HG02763 (cell line): ENCODE measurements around the gene SDCCAG8.
"Not testable (repeated sequence)": the region's sequence is repeated elsewhere in the genome, so short reads cannot be mapped to it uniquely, and the experiment has no call there.

Experiments
- ATAC-seq: cut with Tn5 transposase; IDR thresholded peaks from one replicate; pipeline ENCODE4 v1.9.1; 2021; ENCODE audit warnings: mild to moderate bottlenecking, moderate library complexity; ENCODE audit not compliant: unreplicated experiment

Gene SDCCAG8

DNA sequence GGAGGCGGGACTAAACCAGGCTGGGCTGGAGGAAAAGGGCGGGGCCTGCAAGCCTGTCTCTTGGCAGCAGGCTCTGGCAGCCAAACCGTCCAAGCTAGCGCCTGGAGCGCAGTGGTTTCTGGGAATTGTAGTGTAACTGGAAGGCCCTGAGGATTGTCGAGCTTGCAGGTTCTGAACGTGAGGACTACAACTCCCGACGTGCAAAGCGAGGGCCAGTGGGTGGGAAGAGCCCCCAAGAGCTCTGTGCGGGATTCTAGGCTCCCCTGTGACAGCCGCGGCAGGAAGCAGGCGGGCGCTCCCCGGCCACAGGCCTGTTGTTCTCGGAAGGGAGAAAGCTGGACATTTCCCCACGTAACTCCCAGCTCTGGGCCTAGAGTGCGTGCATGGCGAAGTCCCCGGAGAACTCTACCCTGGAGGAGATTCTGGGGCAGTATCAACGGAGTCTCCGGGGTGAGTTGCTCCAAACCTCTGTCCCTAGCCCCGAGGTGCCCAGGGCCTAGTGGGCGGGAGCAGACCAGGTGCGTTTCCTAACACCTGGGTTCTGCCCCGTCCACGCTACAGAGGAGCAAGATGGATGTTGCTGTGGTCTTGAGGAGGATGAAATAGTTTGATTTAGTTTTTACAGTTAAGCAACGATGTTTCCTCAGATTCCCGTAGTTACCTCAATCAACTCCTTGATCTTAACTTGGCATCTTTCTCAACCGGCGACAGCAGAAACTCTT lies at the start of gene SDCCAG8:
TSS of gene SDCCAG8 (plus strand) at position 251 of the 722 bp plus-strand sequence. CDS start at position 384, 133 bp downstream.
- ATAC-seq = peak; percentile 72

DNA sequence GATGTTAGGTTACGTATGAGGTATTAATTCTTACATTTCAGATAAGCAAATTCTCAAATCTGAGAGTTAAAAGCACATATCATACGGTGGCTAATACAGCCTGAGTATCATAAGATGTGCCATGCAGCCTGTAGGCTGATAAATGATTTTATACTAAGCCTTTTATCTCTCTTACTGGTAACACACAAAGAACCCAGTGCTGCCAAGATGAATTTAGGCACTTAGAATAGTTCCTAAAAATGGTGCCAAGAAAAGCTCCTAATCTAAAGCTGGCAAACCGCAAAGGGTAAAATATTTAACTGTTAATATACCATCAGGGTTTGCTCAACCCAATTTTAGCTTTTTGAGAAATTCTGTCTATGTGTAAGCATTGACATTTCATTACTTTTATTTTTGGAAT lies 43.9 kb upstream of the SDCCAG8 start:
- not testable (repeated sequence) for ATAC-seq

DNA sequence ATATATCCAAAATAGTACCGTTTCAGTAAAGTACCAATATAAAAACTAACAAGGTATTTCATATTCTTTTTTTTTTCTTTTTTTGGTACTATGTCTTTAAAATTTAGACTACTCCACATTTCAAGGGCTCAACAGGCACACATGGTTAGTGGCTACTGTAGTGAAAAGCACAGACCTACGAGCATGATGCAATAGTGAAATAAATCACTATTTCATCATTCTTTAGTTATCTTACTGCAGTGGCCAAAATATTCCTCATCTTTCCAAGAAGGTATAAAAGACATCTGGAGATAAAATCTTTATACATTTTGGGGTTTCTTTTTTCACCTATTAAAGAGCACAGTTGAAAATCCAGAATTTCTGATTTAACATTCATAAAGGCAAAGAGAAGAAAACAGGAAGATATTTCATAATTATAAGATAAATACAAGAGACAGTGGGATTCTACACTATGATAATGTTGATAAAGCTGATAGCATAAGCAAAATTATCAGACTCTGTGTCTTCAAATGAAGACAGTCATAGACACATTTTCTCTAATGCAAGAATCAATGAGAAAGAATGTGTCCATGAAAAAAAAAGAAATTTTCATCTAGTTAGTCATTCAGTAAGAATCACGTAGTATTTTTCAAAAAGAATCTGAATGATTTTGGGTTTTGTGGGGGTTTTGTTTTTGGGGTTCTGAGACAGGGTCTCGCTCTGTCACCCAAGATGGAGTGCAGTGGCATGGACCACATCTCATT lies 42.6 kb upstream of the SDCCAG8 start:
- no peak for ATAC-seq

DNA sequence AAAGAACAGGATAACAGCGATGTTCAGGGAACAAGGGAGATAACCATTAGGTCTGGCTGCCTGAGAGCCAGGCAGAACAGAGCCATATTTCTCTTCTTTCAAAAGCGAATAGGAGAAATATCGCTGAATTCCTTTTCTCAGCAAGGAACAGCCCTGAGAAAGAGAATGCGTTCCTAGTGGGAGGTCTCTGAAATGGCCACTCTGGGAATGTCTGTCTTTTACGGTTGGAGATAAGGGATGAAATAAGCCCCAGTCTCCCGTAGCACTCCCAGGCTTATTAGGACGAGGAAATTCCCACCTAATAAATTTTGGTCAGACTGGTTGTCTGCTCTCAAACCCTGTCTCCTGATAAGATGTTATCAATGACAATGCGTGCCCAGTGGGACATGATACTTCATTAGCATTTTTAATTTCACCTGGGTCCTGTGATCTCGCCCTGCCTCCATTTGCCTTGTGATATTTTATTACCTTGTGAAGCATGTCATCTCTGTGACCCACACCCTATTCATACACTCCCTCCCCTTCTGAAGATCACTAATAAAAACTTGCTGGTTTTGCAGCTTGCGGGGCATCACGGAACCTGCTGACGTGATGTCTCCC lies 40.5 kb upstream of the SDCCAG8 start:
- ATAC-seq = not testable (repeated sequence)

DNA sequence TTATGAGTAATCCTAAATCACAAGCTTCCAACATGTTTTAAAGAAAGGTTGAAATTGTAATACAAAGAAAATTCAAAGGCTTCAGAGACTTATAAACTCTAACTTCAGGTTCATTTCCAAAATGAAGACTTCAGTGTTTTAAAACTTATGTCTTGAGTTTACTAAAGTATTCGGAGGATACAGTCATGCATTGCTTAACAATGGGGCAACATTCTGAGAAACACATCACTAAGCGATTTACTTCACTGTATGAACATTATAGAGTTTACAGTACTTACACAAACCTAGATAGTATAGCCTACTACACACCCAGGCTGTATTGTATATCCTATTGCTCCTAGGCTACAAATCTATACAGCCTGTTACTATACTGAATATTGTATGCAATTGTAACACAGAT lies 39.1 kb upstream of the SDCCAG8 start:
- no peak for ATAC-seq

DNA sequence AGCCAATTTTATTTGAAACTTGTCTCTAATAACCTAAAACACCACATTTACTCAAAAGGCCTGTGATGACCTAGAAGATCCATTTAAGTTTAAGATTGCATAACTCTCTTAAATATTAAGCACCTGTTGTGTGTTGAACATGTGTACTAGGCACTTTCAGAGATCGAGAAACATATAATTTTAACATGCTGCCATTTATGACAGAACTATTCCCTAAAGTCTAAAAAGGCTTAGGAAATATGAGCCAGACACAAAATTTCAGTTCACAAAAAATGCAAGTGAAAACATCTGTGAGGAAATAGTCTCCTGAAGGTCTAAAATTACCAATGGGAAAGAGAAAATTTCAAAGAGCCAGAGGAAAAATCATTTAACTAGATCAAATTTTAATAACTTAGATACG lies 38.5 kb upstream of the SDCCAG8 start:
- ATAC-seq = no peak

DNA sequence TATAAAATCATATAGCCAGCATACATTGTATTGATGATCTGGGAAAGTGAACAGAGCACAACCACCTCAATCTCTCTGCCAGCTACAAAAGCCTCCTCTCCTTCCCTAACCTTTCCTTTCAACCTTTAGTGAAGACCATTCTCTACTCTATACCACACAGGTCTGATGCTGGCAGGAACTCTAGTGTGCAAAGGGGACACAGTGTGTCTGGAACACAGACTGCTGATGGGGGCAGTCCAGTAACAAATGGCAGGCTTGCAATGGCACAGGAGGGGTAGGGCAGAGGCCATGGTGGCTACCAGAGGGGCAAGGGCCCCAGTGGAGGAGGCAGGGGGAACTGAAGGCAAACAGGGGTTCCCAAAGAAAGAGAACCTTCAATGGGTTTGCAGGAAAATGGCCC lies 37.8 kb upstream of the SDCCAG8 start:
- no peak for ATAC-seq

DNA sequence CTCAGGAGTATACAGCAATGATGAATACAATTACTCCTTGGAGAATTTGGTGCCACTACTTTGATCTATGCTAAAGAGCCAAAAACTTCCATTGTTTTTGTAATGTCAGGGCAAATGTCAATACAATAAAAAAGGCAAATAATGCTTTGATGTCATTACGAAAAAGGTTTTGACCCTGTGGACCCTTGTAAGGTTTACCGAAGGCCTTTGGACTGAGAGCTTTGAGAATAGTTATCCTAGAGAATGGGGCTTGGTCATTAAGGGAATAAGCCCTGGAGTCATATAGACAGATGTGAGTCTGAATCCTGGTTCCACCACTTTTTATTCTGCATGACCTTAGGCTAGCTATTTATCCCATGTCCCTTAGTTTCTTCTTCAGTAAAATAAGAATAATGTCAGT lies 28.2 kb upstream of the SDCCAG8 start:
- ATAC-seq = no peak

DNA sequence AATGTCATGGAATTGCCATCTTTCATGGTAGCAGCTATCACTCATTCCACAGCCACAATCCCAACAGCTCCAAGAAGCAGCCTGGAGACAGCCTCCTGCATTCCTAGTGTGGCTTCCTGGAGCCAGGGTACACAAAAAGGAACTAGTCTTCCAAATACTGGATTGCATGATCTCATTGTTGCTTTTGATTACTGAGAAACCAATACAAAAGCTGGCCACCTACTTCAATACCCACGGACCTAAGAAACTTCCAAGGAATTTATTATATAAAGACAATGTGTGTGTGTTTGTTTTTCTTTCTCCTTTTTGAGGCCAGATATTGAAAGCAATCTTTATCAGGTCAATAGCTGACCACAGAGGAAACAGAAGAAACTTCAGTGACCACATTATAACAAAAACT lies 26.3 kb upstream of the SDCCAG8 start:
- no peak for ATAC-seq

DNA sequence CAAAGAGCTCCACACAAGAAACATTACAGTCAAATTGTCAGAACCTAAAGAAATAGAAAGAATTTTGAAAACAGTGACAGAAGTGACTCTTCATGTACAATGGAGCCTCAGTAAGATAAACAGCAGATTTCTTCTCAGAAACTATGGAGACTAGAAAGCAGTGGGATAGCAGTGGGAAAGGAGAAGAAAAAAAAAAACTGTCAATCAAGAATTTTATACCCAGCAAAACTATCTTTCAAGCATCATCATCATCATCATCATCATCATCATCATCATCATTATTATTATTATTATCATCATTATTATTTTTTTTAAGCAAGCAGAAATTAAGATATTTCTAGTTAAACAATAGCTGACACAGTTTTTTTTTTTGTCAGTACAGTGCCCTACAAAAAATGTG lies 24.9 kb upstream of the SDCCAG8 start:
- ATAC-seq = no peak

DNA sequence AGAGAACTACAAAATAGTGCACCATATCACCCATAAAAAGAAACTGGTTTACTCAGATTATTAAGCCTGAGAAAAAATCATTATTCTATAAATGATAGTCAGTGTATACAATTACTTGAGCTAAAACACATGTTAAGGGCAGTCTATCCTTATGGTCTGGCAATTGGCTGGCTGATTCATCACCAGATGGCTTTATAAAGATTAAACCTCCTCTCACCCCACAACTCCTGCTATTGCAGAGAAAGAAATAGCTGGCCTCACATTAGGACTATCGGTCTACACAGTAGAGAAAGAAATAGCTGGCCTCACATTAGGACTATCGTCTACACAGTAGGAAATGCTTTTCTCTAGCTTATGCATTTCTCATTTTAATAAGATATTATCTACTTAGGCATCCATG lies 21.9 kb upstream of the SDCCAG8 start:
- ATAC-seq = no peak

DNA sequence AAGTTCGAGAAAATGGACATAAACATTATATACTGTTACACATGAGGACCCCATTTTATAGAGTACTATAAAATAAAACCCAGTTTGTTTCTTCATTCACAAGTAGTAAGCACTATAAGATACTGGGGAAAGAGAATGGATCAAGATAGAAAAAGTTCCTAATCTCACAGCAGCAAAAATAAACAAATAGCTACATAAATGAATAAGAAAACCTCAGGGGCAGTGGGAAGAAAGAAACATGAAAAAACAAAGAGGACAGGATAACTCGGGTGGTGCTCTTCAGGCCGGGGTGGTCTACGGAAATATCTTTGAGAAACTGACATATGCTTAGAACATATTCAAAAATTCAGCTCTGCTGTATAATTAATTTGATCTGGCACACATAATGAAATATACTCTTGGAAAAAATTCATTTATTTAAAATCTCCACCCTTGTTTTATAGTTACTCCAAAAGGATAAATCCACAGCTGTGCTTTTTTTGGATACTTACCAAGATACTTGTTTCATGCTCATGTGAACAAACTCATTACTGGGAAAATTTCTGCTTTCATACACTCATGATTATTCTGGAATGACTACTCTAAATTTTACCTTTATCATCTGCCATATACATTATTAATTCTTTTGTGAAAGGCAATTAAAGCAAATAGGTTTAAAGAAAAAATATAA lies 20.7 kb upstream of the SDCCAG8 start:
- no peak for ATAC-seq

DNA sequence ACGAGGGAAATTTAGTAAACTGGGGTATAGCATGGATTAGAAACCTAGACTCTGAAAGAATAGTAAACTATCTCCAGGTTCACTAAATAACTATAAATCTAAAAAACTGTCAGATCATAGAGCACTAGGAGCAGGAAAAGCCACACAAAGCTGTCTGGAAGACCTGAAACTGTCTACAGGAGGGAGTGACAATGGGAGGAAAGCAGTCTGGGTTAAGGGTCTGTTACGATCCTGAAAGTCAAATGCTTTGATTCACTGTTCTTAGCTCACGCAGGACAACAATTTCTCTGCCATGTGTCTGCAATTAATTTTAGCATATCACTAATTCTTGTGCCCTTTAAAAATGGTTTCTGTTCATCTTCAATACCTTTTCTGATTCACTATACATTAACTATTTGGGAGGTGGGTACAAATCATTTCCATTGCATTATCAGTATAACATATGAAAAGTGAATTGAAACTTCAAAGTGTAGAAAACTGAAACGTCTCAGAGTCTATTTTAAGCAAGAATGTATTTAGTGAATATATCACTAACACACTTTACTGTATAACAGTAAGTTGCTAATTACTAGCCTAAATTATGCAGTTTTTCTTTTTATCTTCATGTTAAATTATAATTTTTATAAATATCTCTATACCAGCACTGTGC lies 19.1 kb upstream of the SDCCAG8 start:
- no peak for ATAC-seq

DNA sequence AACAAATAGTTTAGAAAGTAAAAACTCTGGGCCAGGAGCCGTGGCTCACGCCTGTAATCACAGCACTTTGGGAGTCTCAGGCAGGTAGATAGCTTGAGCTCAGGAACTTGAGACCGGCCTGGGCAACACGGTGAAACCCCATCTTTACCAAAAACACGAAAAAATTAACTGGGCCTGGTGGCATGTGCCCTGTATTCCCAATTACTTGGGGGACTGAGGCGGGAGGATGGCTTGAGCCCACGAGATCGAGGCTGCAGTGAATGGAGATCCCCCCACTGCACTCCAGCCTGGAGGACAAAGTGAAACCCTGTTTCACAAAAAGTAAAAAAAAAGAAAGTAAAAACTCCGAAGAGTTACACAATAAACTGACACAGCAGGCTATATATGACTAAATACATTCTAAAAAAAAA lies 11.4 kb upstream of the SDCCAG8 start:
- no peak for ATAC-seq

DNA sequence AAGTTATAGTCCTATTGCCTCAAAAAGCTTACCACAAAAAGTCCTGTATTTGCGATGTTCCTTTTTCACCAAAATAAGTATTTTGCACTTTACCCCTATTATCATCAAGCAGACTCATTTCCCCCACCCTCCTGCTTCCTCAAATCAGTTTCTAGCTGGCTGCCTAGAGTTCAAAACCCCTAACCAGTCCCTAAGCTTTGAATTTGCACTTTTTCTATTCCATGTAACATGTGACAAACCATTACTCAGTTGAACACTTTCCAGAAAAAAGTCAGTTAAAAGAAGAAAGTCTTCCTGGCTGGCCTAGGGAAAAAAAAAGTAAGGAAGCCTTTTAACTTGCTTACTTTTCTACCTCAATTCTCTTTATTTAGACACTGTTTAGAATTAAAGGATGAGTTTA lies 8.9 kb upstream of the SDCCAG8 start:
- no peak for ATAC-seq

DNA sequence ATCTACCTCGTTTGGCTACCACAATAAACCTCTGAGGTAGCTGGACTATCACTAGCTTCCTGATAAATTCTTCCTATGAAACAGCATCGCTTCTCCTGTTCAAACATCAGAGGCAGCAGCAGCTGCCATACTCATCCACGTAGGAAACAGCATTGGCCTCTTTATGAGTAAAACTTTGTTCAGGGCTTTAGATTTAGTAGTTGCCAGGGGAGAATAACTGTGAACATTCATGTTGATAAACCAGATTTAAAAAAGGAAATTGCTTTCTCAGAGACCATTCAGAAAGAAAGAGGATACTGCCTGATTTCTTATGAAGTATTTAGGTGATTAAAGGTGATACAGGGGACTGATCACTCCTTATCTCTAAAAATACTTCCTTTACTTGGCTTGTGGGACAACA lies 7.9 kb upstream of the SDCCAG8 start:
- no peak for ATAC-seq

DNA sequence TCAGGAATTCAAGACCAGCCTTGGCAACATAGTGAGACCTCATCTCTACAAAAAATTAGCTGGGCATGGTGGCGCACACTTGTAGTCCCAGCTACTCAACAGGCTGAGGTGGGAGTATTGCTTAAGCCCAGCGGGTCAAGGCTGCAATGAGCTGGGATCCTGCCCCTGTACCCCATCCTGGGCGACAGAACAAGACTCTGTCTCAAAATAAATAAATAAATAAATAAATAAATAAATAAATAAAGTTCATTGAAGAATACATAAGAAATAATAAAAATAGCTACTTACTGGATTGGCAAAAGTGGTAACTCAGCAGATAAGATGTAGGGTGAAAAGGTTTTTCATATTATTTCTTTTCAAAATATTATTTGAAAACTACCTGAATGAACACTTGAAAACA lies 6.6 kb upstream of the SDCCAG8 start:
- ATAC-seq = no peak

DNA sequence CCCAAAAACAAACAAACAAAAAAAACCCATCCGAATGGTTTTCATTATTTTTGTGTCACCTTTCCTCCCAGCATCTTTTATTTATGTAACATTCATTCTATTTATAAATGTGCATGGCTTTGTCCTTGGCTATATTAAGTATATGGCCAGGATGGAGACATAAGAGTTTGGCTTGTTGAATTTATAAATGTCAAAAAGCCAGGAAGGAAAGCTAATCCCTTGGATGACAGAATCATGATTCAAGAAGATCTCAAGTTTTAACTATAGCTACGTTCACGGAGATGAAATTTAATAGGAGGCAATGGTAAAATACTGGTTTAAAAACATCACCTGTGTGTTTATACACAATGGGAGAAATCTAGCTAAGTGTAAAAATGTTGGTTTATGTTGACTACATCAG lies 5.7 kb upstream of the SDCCAG8 start:
- no peak for ATAC-seq

DNA sequence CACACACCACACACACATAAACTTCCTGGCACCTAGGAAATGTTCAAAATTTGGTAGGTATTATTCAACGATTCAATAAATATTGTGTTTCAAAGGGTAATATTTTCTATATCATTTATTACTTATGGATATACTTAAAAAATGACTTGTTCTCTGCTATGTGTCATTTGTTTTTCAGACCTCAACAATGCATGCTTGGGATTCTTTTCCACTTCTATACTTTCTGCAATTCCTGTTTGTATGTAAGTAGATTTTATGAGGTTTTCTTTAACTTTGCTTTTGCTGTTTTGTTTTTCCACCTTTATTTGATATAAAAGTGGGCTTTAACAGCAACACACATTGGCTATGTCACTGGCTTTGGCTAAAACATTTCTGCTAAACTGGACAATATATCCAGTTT lies 4.3 kb upstream of the SDCCAG8 start:
- no peak for ATAC-seq

DNA sequence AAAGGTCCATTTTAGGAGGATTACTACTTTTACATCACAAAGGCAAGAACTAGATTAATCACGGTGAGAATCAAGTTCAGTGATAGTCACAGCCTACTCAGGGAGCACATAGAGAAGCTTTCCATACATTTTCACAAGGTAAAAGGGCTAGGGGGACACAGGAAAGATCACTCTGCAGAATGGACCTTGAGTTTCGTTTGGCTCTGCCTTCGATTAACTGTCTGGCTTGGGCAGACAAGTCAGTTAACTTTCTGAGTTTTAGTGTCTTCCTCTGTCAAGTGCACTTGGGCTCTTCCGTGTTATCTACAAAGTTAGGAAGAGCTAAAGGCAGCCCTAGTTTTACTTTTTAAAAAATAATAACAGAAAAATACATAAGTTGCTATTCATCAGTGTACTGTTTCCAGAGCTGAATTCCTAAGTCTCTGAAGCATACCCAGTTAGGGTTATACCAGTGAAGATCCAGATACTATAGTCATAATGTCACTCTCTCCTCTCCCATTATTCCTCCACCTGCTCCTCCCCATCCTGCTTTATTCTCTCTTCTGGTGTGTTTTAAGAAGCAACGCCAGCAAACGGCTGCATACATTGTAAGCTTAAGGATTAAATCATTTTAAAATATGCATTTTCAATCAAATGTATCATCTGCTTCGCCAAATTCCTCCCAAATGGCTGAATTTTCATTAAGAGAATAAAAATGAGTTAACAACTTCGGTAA lies 2.5 kb upstream of the SDCCAG8 start:
- ATAC-seq = no peak

DNA sequence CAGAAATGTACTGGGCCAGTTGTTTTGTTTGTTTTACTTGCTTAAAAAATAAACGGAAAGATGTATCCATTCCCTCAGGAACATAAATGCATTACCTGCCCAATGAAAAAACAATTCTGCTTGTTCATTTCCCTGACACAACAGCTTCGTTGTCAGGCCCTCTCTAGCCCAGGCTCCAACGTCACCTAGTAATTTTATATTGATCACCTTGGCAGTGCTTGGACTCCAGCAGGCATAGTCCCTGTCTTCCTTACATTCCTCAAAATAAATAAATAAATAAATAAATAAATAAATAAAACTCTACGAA lies 2.0 kb upstream of the SDCCAG8 start:
- no peak for ATAC-seq
